Dendritic cell treated with granulocyte-macrophage colony-stimulating factor and Interleukin-4, amounts not matched to agents 40 ng/mL and 50 ng/mL, for 4 days (primary cell): ENCODE data around the gene AP1S3.

Experiments
- H3K27ac Mint-ChIP-seq: one replicate; pipeline ENCODE4 v1.8.0; 2022; ENCODE audit warnings: mild to moderate bottlenecking, mixed read lengths
- H3K27me3 Mint-ChIP-seq: one replicate; pipeline ENCODE4 v1.8.0; 2022; ENCODE audit warnings: mild to moderate bottlenecking, mixed read lengths
- H3K36me3 Mint-ChIP-seq: one replicate; pipeline ENCODE4 v1.8.0; 2022; ENCODE audit warnings: low read depth, mixed read lengths
- H3K4me1 Mint-ChIP-seq: one replicate; pipeline ENCODE4 v1.8.0; 2022; ENCODE audit warnings: low read depth, mixed read lengths
- H3K4me3 Mint-ChIP-seq: one replicate; pipeline ENCODE4 v1.8.0; 2022; ENCODE audit warnings: mild to moderate bottlenecking, moderate library complexity, mixed read lengths
- H3K9me3 Mint-ChIP-seq: one replicate; pipeline ENCODE4 v1.8.0; 2022; ENCODE audit warnings: mixed read lengths
- intact Hi-C: fragments of 100-400 bp; cut with micrococcal nuclease; formaldehyde crosslinking; loops from one replicate; pipeline ENCODE4 v1.15.0; 2022

Gene AP1S3

DNA sequence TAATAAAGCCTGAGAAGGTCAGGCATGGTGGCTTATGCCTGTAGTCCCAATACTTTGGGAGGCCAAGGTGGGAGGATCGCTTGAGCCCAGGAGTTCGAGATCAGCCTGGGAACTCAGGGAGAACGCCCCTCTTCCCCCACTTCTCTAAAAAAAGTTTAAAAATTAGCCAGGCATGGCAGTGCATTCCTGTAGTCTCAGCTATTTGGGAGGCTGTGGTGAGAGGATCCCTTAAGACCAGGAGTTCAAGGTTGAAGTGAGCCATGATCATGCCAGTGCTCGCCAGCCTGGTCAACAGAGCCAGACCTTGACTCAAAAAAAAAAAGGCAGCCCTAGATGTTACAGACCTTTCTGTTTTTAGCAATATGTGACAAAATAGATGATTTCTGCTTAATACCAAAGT lies 83.4 kb downstream of the AP1S3 start:
- Mint-ChIP-seq H3K27me3 (peaks cover 1% of the 10 kb centered on the region), H3K27ac (no peak overlapping the region), H3K36me3 (no peaks in the 10 kb centered on the region), H3K9me3 (no peaks in the 10 kb centered on the region), H3K4me1 (no peaks in the 10 kb centered on the region), H3K4me3 (no peak overlapping the region)
- intact Hi-C loops = no loop called here

DNA sequence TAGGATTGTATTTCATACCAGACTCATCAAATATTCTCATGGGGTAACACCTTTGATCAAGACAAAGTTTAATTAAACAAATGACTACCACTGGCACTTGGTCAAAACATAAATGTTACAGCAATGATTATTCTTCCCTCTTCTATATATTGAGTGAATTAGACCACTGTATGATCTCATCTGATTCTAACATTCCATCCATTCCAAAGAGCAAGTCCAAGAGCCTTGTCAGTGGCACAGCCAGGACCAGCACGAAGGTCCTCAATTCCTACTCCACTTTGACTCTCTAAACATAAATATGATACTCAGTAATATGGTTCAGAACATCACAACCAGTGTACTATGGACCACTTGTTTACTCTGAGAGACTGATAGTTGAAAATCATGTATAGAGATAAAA lies 86.4 kb downstream of the AP1S3 start:
- Mint-ChIP-seq H3K27ac (no peak overlapping the region), H3K27me3 (peaks cover 2% of the 10 kb centered on the region), H3K4me1 (no peaks in the 10 kb centered on the region), H3K9me3 (no peaks in the 10 kb centered on the region), H3K4me3 (no peak overlapping the region), H3K36me3 (no peaks in the 10 kb centered on the region)
- intact Hi-C loops = no loop called here

GRCh38 chr2:223747392-223748042 lies 89.9 kb downstream of the AP1S3 start:
- Mint-ChIP-seq H3K4me1 (no peaks in the 10 kb centered on the region), H3K4me3 (no peak overlapping the region), H3K36me3 (no peaks in the 10 kb centered on the region), H3K27ac (no peak overlapping the region), H3K27me3 (peaks cover 2% of the 10 kb centered on the region), H3K9me3 (no peaks in the 10 kb centered on the region)
- intact Hi-C loops = no loop called here

DNA sequence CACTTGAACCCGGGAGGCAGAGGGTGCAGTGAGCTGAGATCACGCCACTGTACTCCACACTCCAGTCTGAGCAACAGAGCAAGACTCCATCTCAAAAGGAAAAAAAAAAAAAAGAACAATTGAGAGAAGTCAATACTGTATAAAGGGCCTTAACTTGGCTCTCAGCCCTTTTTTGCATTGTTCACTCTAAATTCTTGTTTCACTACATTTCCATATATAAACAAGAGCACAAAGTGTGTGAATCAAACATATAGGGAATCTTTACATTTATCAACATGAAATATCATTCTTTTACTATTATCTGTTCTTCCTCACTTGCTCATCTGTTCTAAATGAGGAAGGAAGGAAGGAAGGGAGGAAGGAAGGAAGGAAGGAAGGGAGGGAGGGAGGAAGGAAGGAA lies 90.8 kb downstream of the AP1S3 start:
- Mint-ChIP-seq H3K4me3 (no peak overlapping the region), H3K4me1 (no peaks in the 10 kb centered on the region), H3K27me3 (peaks cover 2% of the 10 kb centered on the region), H3K27ac (no peak overlapping the region), H3K9me3 (no peaks in the 10 kb centered on the region), H3K36me3 (no peaks in the 10 kb centered on the region)
- intact Hi-C loops = no loop called here

DNA sequence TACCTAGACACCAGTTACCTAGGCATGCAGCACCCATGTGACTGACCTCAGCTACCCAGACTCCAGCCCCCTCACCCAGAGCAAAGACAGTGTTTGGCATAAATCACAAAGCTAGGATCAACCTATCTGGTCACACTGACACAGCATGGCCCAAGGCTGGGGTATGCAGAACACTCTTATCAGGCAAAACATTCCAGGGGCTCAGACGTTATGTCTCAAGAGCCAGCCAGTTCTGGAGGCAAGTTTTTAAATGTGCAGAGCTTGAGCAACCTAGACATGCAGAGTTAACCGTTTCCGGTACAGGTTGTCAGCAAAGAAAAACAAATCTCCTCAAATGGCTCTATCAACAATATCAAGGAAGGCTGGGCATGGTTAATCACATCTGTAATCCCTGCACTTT lies 92.8 kb downstream of the AP1S3 start:
- no peaks in the 10 kb centered on the region for H3K4me1 Mint-ChIP-seq
- H3K4me3 Mint-ChIP-seq = no peak overlapping the region
- no peak overlapping the region for H3K27ac Mint-ChIP-seq
- intact Hi-C loops = no loop called here
- H3K36me3 Mint-ChIP-seq = no peaks in the 10 kb centered on the region
- H3K9me3 Mint-ChIP-seq = peaks cover 6% of the 10 kb centered on the region
- peaks cover 4% of the 10 kb centered on the region for H3K27me3 Mint-ChIP-seq

GRCh38 chr2:223740679-223741078 lies 96.7 kb downstream of the AP1S3 start:
- intact Hi-C loops = no loop called here
- Mint-ChIP-seq H3K4me1 (no peaks in the 10 kb centered on the region), H3K4me3 (no peak overlapping the region), H3K36me3 (no peaks in the 10 kb centered on the region), H3K9me3 (peaks cover 16% of the 10 kb centered on the region), H3K27ac (no peak overlapping the region), H3K27me3 (peaks cover 2% of the 10 kb centered on the region)

DNA sequence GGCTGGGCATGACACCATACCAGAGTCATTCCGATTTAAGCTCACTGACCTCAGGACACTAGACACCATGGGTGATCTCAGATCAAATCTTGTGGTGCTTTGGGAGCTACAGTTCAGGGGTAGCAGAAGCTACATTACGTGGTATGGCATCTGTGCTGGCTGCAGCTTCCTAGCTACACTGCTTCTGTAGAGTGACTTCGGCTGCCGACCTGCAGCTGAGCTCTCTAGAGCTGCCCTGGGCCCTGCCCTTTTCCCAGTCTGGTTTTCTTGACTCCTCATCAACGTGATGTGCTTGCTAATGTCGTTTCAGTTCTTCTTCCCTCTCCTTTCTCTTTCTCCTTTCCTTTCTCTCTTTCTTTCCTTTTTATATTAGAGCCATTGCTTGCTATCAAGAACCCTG lies 100.2 kb downstream of the AP1S3 start:
- intact Hi-C loops = no loop called here
- Mint-ChIP-seq H3K4me3 (no peak overlapping the region), H3K27me3 (peaks cover 2% of the 10 kb centered on the region), H3K9me3 (peaks cover 16% of the 10 kb centered on the region), H3K4me1 (peaks cover 5% of the 10 kb centered on the region), H3K27ac (no peak overlapping the region), H3K36me3 (no peaks in the 10 kb centered on the region)

GRCh38 chr2:223736488-223736887 lies 100.9 kb downstream of the AP1S3 start:
- Mint-ChIP-seq H3K9me3 (peaks cover 16% of the 10 kb centered on the region), H3K27me3 (peaks cover 2% of the 10 kb centered on the region), H3K4me1 (peaks cover 5% of the 10 kb centered on the region), H3K27ac (no peak overlapping the region), H3K4me3 (no peak overlapping the region), H3K36me3 (no peaks in the 10 kb centered on the region)
- intact Hi-C loops = no loop called here

DNA sequence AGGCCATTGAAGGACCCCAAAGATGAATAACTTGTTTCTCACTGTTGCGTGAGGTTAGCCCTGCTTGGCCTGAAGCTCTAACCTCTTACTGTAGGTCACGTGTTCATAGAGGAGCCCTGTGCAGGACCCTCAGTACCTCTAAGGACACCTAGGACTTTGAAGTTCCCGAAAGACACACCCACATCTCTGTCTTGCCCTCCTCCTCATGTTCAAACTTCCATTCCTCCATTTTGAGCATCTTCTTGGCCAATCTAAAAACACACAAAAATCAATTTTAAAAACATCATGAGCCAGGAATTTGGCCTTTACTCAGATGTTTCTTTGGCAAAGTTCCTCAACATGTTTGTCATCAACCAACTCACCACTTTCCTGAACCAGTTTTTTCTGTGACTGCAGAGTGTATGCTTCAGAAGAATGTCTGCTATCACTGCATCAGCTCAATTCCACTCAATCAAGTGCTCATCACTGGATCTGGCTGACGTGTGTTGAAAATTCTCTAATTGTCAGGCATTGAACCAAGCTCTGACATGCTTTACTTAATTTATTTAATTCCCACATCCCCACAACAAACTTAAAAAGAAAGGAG lies 101.6 kb downstream of the AP1S3 start:
- peaks cover 16% of the 10 kb centered on the region for H3K9me3 Mint-ChIP-seq
- no peak overlapping the region for H3K4me3 Mint-ChIP-seq
- peaks cover 5% of the 10 kb centered on the region for H3K4me1 Mint-ChIP-seq
- no peaks in the 10 kb centered on the region for H3K36me3 Mint-ChIP-seq
- intact Hi-C loops = no loop called here
- no peak overlapping the region for H3K27ac Mint-ChIP-seq
- peaks cover 2% of the 10 kb centered on the region for H3K27me3 Mint-ChIP-seq

GRCh38 chr2:223735035-223735640 lies 102.2 kb downstream of the AP1S3 start:
- peaks cover 16% of the 10 kb centered on the region for H3K9me3 Mint-ChIP-seq
- no peak overlapping the region for H3K27ac Mint-ChIP-seq
- no peaks in the 10 kb centered on the region for H3K36me3 Mint-ChIP-seq
- intact Hi-C loops = no loop called here
- peaks cover 2% of the 10 kb centered on the region for H3K27me3 Mint-ChIP-seq
- no peak overlapping the region for H3K4me3 Mint-ChIP-seq
- peaks cover 5% of the 10 kb centered on the region for H3K4me1 Mint-ChIP-seq

DNA sequence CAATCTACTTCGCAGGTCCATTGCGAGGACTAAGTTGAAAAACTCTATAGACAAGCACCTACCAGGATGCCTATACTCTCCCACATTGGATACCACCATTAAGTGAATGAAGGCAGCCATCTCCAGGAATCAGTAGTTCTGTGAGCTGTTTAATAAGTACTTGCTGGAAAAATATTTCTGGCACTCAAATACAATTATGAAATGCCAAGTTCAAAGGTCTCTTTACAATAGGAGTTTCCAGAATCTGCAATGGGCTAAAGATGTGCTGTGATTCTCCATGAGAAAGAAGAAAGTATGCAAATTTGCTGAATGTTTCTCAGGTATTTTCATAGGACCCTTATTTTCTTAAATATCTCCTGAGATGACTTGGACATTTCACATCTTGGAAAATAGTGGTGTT lies 103.0 kb downstream of the AP1S3 start:
- no peak overlapping the region for H3K27ac Mint-ChIP-seq
- peaks cover 8% of the 10 kb centered on the region for H3K9me3 Mint-ChIP-seq
- no peaks in the 10 kb centered on the region for H3K36me3 Mint-ChIP-seq
- intact Hi-C loops = no loop called here
- H3K4me3 Mint-ChIP-seq = no peak overlapping the region
- H3K4me1 Mint-ChIP-seq = peaks cover 5% of the 10 kb centered on the region
- H3K27me3 Mint-ChIP-seq = no peaks in the 10 kb centered on the region

GRCh38 chr2:223732346-223732745 lies 105.0 kb downstream of the AP1S3 start:
- Mint-ChIP-seq H3K27me3 (no peaks in the 10 kb centered on the region), H3K27ac (no peak overlapping the region), H3K9me3 (no peaks in the 10 kb centered on the region), H3K4me3 (no peak overlapping the region), H3K36me3 (no peaks in the 10 kb centered on the region), H3K4me1 (peaks cover 5% of the 10 kb centered on the region)
- intact Hi-C loops = no loop called here

DNA sequence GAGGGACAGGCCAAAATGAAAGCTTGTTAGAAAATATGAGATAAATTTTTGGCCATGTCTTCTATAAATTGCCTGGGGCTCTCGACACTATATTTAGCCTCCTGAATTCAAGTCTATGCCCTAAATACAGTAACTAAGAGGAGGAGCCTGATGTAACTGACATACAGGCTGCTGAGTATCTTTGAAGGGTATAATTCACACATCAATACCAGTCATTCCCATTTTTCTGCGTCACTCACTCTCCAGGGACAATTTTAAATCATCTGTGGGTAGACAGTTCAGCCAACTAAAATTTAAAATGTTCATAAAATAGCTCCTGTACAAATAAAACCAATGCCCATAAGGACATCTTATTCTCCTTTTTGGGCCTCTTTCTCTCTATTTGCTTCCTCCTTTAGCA lies 105.9 kb downstream of the AP1S3 start:
- Mint-ChIP-seq H3K4me1 (peaks cover 5% of the 10 kb centered on the region), H3K27me3 (no peaks in the 10 kb centered on the region), H3K9me3 (no peaks in the 10 kb centered on the region), H3K4me3 (no peak overlapping the region), H3K36me3 (no peaks in the 10 kb centered on the region), H3K27ac (no peak overlapping the region)
- intact Hi-C loops = no loop called here

- H3K27ac Mint-ChIP-seq = no peak overlapping the region
- intact Hi-C loops = no loop called here
- no peaks in the 10 kb centered on the region for H3K9me3 Mint-ChIP-seq
- no peak overlapping the region for H3K4me3 Mint-ChIP-seq
- no peaks in the 10 kb centered on the region for H3K4me1 Mint-ChIP-seq
- no peaks in the 10 kb centered on the region for H3K36me3 Mint-ChIP-seq
- H3K27me3 Mint-ChIP-seq = no peaks in the 10 kb centered on the region
Measured at GRCh38 chr2:223729781-223730180, 107.6 kb downstream of the AP1S3 start.

DNA sequence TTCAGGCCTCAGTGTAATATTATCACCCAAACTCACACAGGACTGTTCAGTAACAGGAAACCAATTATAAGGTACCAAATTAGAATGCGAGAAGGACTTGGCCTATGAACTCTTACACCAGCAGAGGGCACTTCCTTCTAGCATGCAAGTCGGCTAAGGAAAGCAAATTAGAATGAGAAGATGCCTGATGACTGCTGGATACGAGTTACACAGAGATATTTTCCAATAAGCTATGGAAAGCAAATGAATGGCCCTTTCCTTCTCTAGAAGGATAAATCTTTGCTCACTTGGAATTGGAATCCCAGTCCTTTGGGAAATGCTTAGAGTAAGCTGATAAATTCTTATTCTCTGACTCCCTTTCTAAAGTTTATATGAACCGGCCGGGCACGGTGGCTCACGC lies 109.8 kb downstream of the AP1S3 start:
- no peak overlapping the region for H3K27ac Mint-ChIP-seq
- intact Hi-C loops = no loop called here
- H3K4me1 Mint-ChIP-seq = no peaks in the 10 kb centered on the region
- no peaks in the 10 kb centered on the region for H3K9me3 Mint-ChIP-seq
- peaks cover 2% of the 10 kb centered on the region for H3K27me3 Mint-ChIP-seq
- no peaks in the 10 kb centered on the region for H3K36me3 Mint-ChIP-seq
- H3K4me3 Mint-ChIP-seq = no peak overlapping the region
